GM19025 (cell line): ENCODE measurements around the gene CRB2.

Source experiments
- ATAC-seq: cut with Tn5 transposase; IDR thresholded peaks from one replicate; pipeline ENCODE4 v1.9.1; 2021; ENCODE audit warnings: mild to moderate bottlenecking, low read depth, moderate library complexity; ENCODE audit not compliant: unreplicated experiment

The CRB2 gene

GRCh38 chr9:123377211-123377971 is 21.4 kb downstream of the CRB2 start:
- ATAC-seq, result no peak

GRCh38 chr9:123378025-123378424 is 22.0 kb downstream of the CRB2 start:
- no peak for ATAC-seq

- ATAC-seq, result no peak
These were observed 23.1 kb downstream of the CRB2 start for GRCh38 chr9:123378956-123379660.

GRCh38 chr9:123380852-123381705 is 25.1 kb downstream of the CRB2 start:
- no peak for ATAC-seq

GRCh38 chr9:123382653-123383511 is 26.9 kb downstream of the CRB2 start:
- no peak for ATAC-seq

GRCh38 chr9:123383512-123384170 is 27.6 kb downstream of the CRB2 start:
- no peak for ATAC-seq

GRCh38 chr9:123387686-123388085 is 31.7 kb downstream of the CRB2 start:
- no peak for ATAC-seq

- no peak for ATAC-seq
These were observed 33.1 kb downstream of the CRB2 start for GRCh38 chr9:123389070-123389469.

GRCh38 chr9:123389698-123390097 is 33.7 kb downstream of the CRB2 start:
- ATAC-seq, result no peak

- no peak for ATAC-seq
These were observed 34.5 kb downstream of the CRB2 start for GRCh38 chr9:123390337-123391135.

- no peak for ATAC-seq
These were observed 35.2 kb downstream of the CRB2 start for GRCh38 chr9:123391233-123391632.

- ATAC-seq, result no peak
These were observed 35.9 kb downstream of the CRB2 start for GRCh38 chr9:123391946-123392345.

- no peak for ATAC-seq
These were observed 36.8 kb downstream of the CRB2 start for GRCh38 chr9:123392802-123393201.

- no peak for ATAC-seq
These were observed 38.6 kb downstream of the CRB2 start for GRCh38 chr9:123394291-123395235.

GRCh38 chr9:123395276-123395688 is 39.3 kb downstream of the CRB2 start:
- ATAC-seq, result no peak

GRCh38 chr9:123395689-123396511 is 39.9 kb downstream of the CRB2 start:
- ATAC-seq, result no peak

GRCh38 chr9:123397975-123398374 is 42.0 kb downstream of the CRB2 start:
- no peak for ATAC-seq
